Spleen (tissue), 11 donors: ENCODE data around the gene RFC4. TPM values are rescaled to one million over a fixed set of nuclear protein-coding genes. Genes with fewer than 3 reads are reported as not detected.
A peak's percentile ranks its signal among the peaks of the same experiment; 100 is the strongest.

Experiments used
- DNase-seq: peaks from one replicate; pipeline ENCODE4 v3.0.0-alpha.2; 2020
- H3K27ac ChIP-seq, 8 donors: fragments of 200-600 bp; sonication (generic) in 7 of 8; 1 replicate in 4 of 8; 2 replicates in 4 of 8; pipeline versions ENCODE4 v1.5.0 to v1.8.0; 2016 to 2021; ENCODE audit warnings: inconsistent platforms in 4 of 8, mild to moderate bottlenecking in 4 of 8, moderate library complexity in 1 of 8
- H3K27me3 ChIP-seq, 7 donors: fragments of 200-600 bp; sonication (generic) in 6 of 7; replicated peaks in 1 of 7; 1 replicate in 4 of 7; 2 replicates in 3 of 7; pipeline versions ENCODE4 v1.5.0 to v1.8.0; 2016 to 2021; ENCODE audit warnings: inconsistent platforms in 3 of 7, mild to moderate bottlenecking in 1 of 7
- H3K36me3 ChIP-seq, 6 donors: fragments of 200-600 bp; sonication (generic) in 5 of 6; 1 replicate in 4 of 6; 2 replicates in 2 of 6; pipeline versions ENCODE4 v1.5.0 to v1.8.0; 2016 to 2021; ENCODE audit warnings: inconsistent platforms in 2 of 6
- H3K4me1 ChIP-seq, 6 donors: fragments of 200-600 bp; sonication (generic) in 5 of 6; 1 replicate in 3 of 6; 2 replicates in 3 of 6; pipeline versions ENCODE4 v1.5.0 to v1.8.0; 2016 to 2021; ENCODE audit warnings: inconsistent platforms in 3 of 6
- H3K4me3 ChIP-seq, 8 donors: fragments of 200-600 bp; sonication (generic) in 7 of 8; 1 replicate in 4 of 8; 2 replicates in 4 of 8; pipeline versions ENCODE4 v1.5.0 to v1.8.0; 2016 to 2021; ENCODE audit warnings: inconsistent platforms in 4 of 8, mild to moderate bottlenecking in 4 of 8, moderate library complexity in 2 of 8
- H3K9me3 ChIP-seq, 8 donors: fragments of 200-600 bp; sonication (generic) in 7 of 8; 1 replicate in 4 of 8; 2 replicates in 4 of 8; pipeline versions ENCODE4 v1.5.0 to v1.8.0; 2016 to 2021; ENCODE audit warnings: inconsistent platforms in 4 of 8
- POLR2A ChIP-seq, 3 donors: fragments of 450-650 bp; IDR thresholded peaks; one replicate each; pipeline ENCODE4 v1.5.1; 2017; ENCODE audit warnings: antibody characterized with exemption in 3 of 3, mild to moderate bottlenecking in 1 of 3
- POLR2AphosphoS5 ChIP-seq, 3 donors: sonication (generic); formaldehyde crosslinking; IDR thresholded peaks; one replicate each; pipeline ENCODE4 v1.5.1; 2017; ENCODE audit warnings: antibody characterized with exemption in 3 of 3
- WGBS, 5 donors: extraction: QIAGEN DNeasy Blood & Tissue Kit in 3 of 5; methylation state at CpG; one replicate each; pipeline versions ENCODE4 v1.1.5 to v1.1.7; 2013 to 2018; 5-methylcytosine and 5-hydroxymethylcytosine counted together
- intact Hi-C: fragments of 100-400 bp; cut with DNase I; formaldehyde crosslinking; loops from one replicate; pipeline ENCODE4 v1.15.0; 2023; ENCODE audit warnings: low total_unique reads
- polyA plus RNA-seq, 3 donors: library from polyadenylated mRNA; stranded (reverse); fragments of 200-250 nt; gene quantifications; one replicate each; pipeline ENCODE4 v1.2.1, GENCODE V29; 2013
- total RNA-seq, 7 donors: library from RNA; depleted of rRNA in 3 of 7; stranded (reverse); fragments of >200 nt in 3 of 7; fragmentation: NEBNext Ultra II Directional in 4 of 7; extraction: Animal tissue kit (Norgen Biotek cat#: 25700) in 4 of 7; gene quantifications; one replicate each; pipeline versions ENCODE4 v1.1.0 to v1.2.1, GENCODE V29; 2016 to 2021
- TF ChIP-seq, protein P1 (sequence below), 11 experiments: fragments of 200-600 bp in 7 of 11; fragments of 450-650 bp in 4 of 11; sonication (generic) in 4 of 11; IDR thresholded peaks in 8 of 11; conservative IDR thresholded peaks in 3 of 11; 1 replicate in 7 of 11; 2 replicates in 4 of 11; pipeline versions ENCODE4 v1.4.0 to v1.8.0; 2016 to 2021; ENCODE audit warnings: antibody characterized with exemption in 11 of 11, inconsistent platforms in 4 of 11, mild to moderate bottlenecking in 1 of 11
- donor health status: healthy with polysubstance abuse.
- donor health status: DM: no; HTN: no; CAD: no; lungs with moderate emphysema.
- donor health status: DM: no; HTN: no; CAD: no.
- donor health status: Bipolar disorder and iron deficiency.
- donor health status: healthy.
- donor health status: DM: no; HTN: no; CAD: no.
- donor health status: DM: yes; HTN: yes; CAD: no.

The RFC4 gene
- total and polyA plus RNA-seq, 10 donors, result 14.4 to 27.2 (median 18.4) TPM

DNA sequence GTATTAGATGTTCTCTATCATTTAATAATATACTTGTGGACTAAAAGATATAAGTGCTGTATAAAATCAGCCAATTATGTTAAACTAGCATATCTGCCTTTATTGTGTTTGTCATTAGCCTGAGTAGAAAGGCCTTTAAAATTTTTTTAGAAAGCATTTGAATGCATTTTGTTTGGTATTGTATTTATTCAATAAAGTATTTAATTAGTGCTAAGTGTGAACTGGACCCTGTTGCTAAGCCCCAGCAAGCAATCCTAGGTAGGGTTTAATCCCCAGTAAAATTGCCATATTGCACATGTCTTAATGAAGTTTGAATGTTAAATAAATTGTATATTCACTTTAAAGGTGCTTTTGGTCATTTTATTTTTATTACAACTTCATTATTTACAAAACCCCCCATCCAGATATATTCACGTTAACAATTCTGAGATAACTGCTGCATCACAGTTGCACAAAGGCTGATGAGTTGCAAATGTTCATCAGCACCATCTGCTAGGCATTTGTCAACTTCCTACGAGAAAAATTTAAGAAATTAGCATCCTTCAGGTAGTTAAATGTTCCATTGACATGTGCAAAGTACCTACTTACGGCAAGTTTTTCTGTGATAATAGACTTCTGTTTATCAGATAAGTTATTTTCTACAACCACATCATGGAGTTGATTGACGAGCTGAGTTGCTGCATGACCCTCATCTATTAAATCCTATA is 16.6 kb downstream of the RFC4 start:
- intact Hi-C loops, result loop anchor here (10.0 kb wide), 2 partner anchors 215 to 855 kb away; partner anchors contain the start of genes DNAJB11 and TRA2B
- H3K4me1 ChIP-seq, result peaks cover 36 to 56% (median 49%) of the 10 kb centered on the region in 6 donors
- no peaks in the 10 kb centered on the region for H3K9me3 ChIP-seq
- H3K4me3 ChIP-seq, result no peak overlapping the region
- H3K36me3 ChIP-seq, result peaks cover 0 to 100% (median 77%) of the 10 kb centered on the region in 6 donors
- 52 to 68% (median 61%) methylated on average over 4 of the region's 4 CpGs for WGBS, 5 donors
- TF ChIP-seq POLR2AphosphoS5 (IDR thresholded peaks at IDR 0.05), result no peak
- TF ChIP-seq, protein P1, sequence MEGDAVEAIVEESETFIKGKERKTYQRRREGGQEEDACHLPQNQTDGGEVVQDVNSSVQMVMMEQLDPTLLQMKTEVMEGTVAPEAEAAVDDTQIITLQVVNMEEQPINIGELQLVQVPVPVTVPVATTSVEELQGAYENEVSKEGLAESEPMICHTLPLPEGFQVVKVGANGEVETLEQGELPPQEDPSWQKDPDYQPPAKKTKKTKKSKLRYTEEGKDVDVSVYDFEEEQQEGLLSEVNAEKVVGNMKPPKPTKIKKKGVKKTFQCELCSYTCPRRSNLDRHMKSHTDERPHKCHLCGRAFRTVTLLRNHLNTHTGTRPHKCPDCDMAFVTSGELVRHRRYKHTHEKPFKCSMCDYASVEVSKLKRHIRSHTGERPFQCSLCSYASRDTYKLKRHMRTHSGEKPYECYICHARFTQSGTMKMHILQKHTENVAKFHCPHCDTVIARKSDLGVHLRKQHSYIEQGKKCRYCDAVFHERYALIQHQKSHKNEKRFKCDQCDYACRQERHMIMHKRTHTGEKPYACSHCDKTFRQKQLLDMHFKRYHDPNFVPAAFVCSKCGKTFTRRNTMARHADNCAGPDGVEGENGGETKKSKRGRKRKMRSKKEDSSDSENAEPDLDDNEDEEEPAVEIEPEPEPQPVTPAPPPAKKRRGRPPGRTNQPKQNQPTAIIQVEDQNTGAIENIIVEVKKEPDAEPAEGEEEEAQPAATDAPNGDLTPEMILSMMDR (IDR thresholded peaks at IDR 0.05 in 8 of 11, conservative IDR thresholded peaks at IDR 0.05 in 3 of 11), result no peak
- TF ChIP-seq POLR2A (IDR thresholded peaks at IDR 0.05), result no peak
- no peak overlapping the region for H3K27ac ChIP-seq
- no peak for DNase-seq
- no peaks in the 10 kb centered on the region for H3K27me3 ChIP-seq

DNA sequence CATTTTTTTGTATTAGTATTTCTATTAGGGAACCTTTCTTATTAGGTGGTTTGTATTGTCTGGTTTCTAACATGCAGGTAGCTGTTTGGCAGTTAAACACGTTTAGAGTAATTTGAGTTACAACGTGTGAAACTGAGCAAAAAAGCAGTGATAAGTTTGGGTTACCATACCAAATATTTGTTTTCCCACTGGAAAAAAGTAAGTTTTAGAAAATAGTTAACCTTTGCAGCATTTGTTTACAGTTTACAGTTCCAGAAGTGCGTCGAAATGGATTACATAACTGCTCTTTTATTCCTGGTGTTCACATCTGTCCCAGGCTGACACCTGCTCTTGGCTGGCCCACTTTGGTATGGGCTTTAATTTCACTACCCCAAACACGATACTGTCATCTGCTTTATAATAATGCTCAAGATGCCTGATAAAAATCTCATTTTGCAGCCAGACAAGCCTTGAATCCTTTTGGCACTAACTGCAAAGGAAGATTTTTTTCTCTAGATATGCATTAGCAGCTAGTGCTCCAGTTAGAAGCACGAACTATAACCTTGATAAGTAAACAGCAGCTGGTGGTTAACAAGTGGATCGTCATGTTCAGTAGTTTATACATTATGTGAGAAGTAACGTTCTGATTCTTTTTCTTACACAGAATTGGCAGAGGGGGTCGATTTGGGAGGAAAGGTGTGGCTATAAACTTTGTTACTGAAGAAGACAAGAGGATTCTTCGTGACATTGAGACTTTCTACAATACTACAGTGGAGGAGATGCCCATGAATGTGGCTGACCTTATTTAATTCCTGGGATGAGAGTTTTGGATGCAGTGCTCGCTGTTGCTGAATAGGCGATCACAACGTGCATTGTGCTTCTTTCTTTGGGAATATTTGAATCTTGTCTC is 17.6 kb downstream of the RFC4 start:
- intact Hi-C loops, result loop anchor here (10.0 kb wide), 2 partner anchors 214 to 854 kb away; partner anchors contain the start of genes DNAJB11 and TRA2B
- Histone ChIP-seq H3K4me3 (peak overlapping the region in 1 of 8 donors; percentile 14), H3K27me3 (no peaks in the 10 kb centered on the region), H3K9me3 (no peaks in the 10 kb centered on the region), H3K4me1 (peaks cover 36 to 61% (median 50%) of the 10 kb centered on the region in 6 donors), H3K27ac (peak overlapping the region in 1 of 8 donors; percentile 6), H3K36me3 (peaks cover 0 to 96% (median 74%) of the 10 kb centered on the region in 6 donors)
- no peak for DNase-seq
- TF ChIP-seq POLR2A (IDR thresholded peaks at IDR 0.05), result no peak
- peak in 1 of 3 donors; percentile 22 for TF ChIP-seq POLR2AphosphoS5 (IDR thresholded peaks at IDR 0.05)
- WGBS, 5 donors, result 58 to 79% (median 64%) methylated on average over 13 of the region's 13 CpGs

DNA sequence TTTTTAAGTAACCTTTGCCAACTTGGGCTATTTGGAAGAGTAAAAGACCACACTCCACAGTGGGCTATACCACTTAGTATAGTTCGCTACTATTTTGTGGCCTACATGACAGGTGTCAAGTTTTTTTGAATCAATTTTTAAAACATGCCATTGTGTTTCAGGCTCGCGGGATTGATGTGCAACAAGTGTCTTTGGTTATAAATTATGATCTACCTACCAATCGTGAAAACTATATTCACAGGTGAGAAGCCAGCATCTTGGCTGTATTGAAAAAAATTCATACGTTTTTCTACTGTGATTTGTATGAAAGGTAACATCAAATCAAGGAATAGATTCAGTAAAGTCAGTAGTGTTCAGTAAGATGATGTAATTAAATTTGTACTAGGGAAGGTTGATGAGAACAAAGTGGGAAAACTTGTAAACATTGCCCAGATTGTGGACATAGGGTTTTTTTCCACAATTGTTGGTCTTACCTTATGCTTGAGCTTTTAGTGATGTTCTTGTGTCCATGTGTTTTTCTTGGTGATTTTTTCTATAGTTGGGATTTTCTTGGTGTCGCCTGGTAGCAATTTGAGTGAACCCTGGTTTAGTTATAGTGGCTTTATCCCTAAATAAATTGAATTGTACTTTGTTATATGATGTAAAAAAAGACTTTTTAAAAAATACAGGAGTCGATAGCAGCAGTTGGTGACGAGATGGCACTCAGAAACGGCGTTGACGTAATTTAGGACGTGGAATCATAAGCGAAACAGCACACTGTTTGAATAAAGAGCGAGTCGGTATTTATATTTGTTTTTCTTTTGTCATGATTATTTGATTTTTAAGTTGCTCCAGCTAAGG is 18.4 kb downstream of the RFC4 start:
- no peak for DNase-seq
- peak overlapping the region in 1 of 8 donors; percentile 5 for H3K27ac ChIP-seq
- intact Hi-C loops, result loop anchor here (10.0 kb wide), 2 partner anchors 213 to 853 kb away; partner anchors contain the start of genes DNAJB11 and TRA2B
- H3K4me1 ChIP-seq, result peaks cover 36 to 61% (median 50%) of the 10 kb centered on the region in 6 donors
- H3K4me3 ChIP-seq, result peak overlapping the region in 3 of 8 donors; percentile 6 to 88 (median 88)
- WGBS, 5 donors, result 70 to 87% (median 76%) methylated on average over 15 of the region's 15 CpGs
- H3K9me3 ChIP-seq, result no peaks in the 10 kb centered on the region
- TF ChIP-seq POLR2A (IDR thresholded peaks at IDR 0.05) (no peak), POLR2AphosphoS5 (IDR thresholded peaks at IDR 0.05) (no peak)
- TF ChIP-seq, protein P1 (IDR thresholded peaks at IDR 0.05 in 8 of 11, conservative IDR thresholded peaks at IDR 0.05 in 3 of 11), result no peak
- no peaks in the 10 kb centered on the region for H3K27me3 ChIP-seq
- peaks cover 0 to 88% (median 72%) of the 10 kb centered on the region in 6 donors for H3K36me3 ChIP-seq

DNA sequence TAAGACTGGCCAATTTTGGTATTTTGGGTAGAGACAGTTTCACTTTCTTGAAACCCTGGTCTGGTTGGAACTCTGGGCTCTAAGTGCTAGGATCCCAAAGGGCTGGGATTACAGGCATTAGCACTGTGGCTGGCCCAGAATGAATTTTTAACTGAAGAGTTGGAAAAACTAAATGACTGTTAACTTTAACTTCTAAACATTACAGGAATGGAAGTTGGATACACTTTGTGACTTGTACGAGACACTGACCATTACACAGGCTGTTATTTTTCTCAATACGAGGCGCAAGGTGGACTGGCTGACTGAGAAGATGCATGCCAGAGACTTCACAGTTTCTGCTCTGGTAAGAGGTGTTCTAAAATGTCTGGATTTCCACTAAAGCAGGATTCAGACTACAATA is 19.4 kb downstream of the RFC4 start:
- no peak for DNase-seq
- intact Hi-C loops, result loop anchor here (10.0 kb wide), 2 partner anchors 212 to 852 kb away; partner anchors contain the start of genes DNAJB11 and TRA2B
- TF ChIP-seq, protein P1 (IDR thresholded peaks at IDR 0.05 in 8 of 11, conservative IDR thresholded peaks at IDR 0.05 in 3 of 11), result no peak
- TF ChIP-seq POLR2AphosphoS5 (IDR thresholded peaks at IDR 0.05) (no peak), POLR2A (IDR thresholded peaks at IDR 0.05) (no peak)
- 61 to 86% (median 70%) methylated on average over 3 of the region's 3 CpGs for WGBS, 5 donors
- peaks cover 0 to 78% (median 68%) of the 10 kb centered on the region in 6 donors for H3K36me3 ChIP-seq
- peak overlapping the region in 2 of 8 donors; percentile 88 for H3K4me3 ChIP-seq
- H3K9me3 ChIP-seq, result no peaks in the 10 kb centered on the region
- H3K4me1 ChIP-seq, result peaks cover 36 to 68% (median 54%) of the 10 kb centered on the region in 6 donors
- peak overlapping the region in 1 of 8 donors; percentile 5 for H3K27ac ChIP-seq
- no peaks in the 10 kb centered on the region for H3K27me3 ChIP-seq
